Fibroblast of peridontal ligament (primary cell): ENCODE measurements around the gene GRB10.
"Not testable (repeated sequence)": the region's sequence is repeated elsewhere in the genome, so short reads cannot be mapped to it uniquely, and the experiment has no call there.

Experiments used
- DNase-seq: peaks from one replicate; pipeline ENCODE4 v3.0.0-alpha.2; 2010; ENCODE audit errors: extremely low read depth

Gene GRB10

GRCh38 chr7:50582271-50582670 lies 200.4 kb downstream of the GRB10 start:
- not testable (repeated sequence) for DNase-seq

GRCh38 chr7:50580666-50581065 lies 202.0 kb downstream of the GRB10 start:
- DNase-seq, result peak; percentile 36

GRCh38 chr7:50580057-50580456 lies 202.6 kb downstream of the GRB10 start:
- no peak for DNase-seq

GRCh38 chr7:50578105-50578504 lies 204.6 kb downstream of the GRB10 start:
- DNase-seq, result not testable (repeated sequence)

GRCh38 chr7:50577569-50577968 lies 205.1 kb downstream of the GRB10 start:
- no peak for DNase-seq

GRCh38 chr7:50576388-50576787 lies 206.3 kb downstream of the GRB10 start:
- DNase-seq, result not testable (repeated sequence)

GRCh38 chr7:50567715-50568261 lies 214.9 kb downstream of the GRB10 start:
- DNase-seq, result no peak

GRCh38 chr7:50565977-50566376 lies 216.7 kb downstream of the GRB10 start:
- no peak for DNase-seq

GRCh38 chr7:50565559-50565916 lies 217.2 kb downstream of the GRB10 start:
- no peak for DNase-seq

GRCh38 chr7:50564640-50565558 lies 217.8 kb downstream of the GRB10 start, which contains the start of gene DDC:
TSS of gene DDC (minus strand) at chr7:50565405. CDS start at chr7:50544085, 21,320 bp downstream.
- DNase-seq, result no peak

- DNase-seq, result no peak
Measured at GRCh38 chr7:50564171-50564570, 218.5 kb downstream of the GRB10 start.

GRCh38 chr7:50562136-50562535 lies 220.6 kb downstream of the GRB10 start:
- no peak for DNase-seq

- no peak for DNase-seq
Measured at GRCh38 chr7:50560865-50561351, 221.8 kb downstream of the GRB10 start.

- DNase-seq, result no peak
Measured at GRCh38 chr7:50559881-50560280, 222.8 kb downstream of the GRB10 start.

- no peak for DNase-seq
Measured at GRCh38 chr7:50558294-50559053, 224.2 kb downstream of the GRB10 start.

GRCh38 chr7:50557099-50557498 lies 225.6 kb downstream of the GRB10 start:
- DNase-seq, result peak; percentile 4

GRCh38 chr7:50556247-50556991 lies 226.3 kb downstream of the GRB10 start:
- DNase-seq, result no peak

- no peak for DNase-seq
Measured at GRCh38 chr7:50555594-50556140, 227.0 kb downstream of the GRB10 start.

- DNase-seq, result no peak
Measured at GRCh38 chr7:50554431-50555322, 228.0 kb downstream of the GRB10 start.

- DNase-seq, result no peak
Measured at GRCh38 chr7:50553973-50554372, 228.7 kb downstream of the GRB10 start.
